SK-N-SH (cell line): ENCODE results near the gene USP31. TPM values are rescaled to one million over a fixed set of nuclear protein-coding genes. Genes with fewer than 3 reads are reported as not detected.
A peak's percentile ranks its signal among the peaks of the same experiment; 100 is the strongest.

Experiments
- CTCF ChIA-PET: fragments of 300-600, 350-600 bp; formaldehyde crosslinking; extraction: SDS; loops from one replicate; lab custom pipeline; 2021; lab: Yijun Ruan, JAX
- POLR2A ChIA-PET: fragments of 350-600 bp; sonication (Branson Sonifier 250); formaldehyde crosslinking; extraction: SDS; loops from one replicate; lab custom pipeline; 2020; ENCODE audit warnings: antibody characterized with exemption, inconsistent platforms; lab: Yijun Ruan, JAX
- DNase-seq: peaks from one replicate; pipeline ENCODE4 v3.0.0; 2012
- H2AFZ ChIP-seq: fragments of 200-600 bp; sonication (generic); 2 replicates; pipeline ENCODE4 v1.8.1; 2016; ENCODE audit warnings: antibody characterized with exemption, mild to moderate bottlenecking, low read depth
- H3F3A ChIP-seq: fragments of 200-600 bp; sonication (generic); replicated peaks from 2 replicates; pipeline ENCODE3; 2016; ENCODE audit warnings: antibody characterized with exemption, mild to moderate bottlenecking; ENCODE audit not compliant: insufficient read depth
- H3K27ac ChIP-seq, 2 experiments: fragments of 200-500 bp in 1 of 2; fragments of 200-600 bp in 1 of 2; sonication (Bioruptor generic) in 1 of 2; sonication (generic), shearing (Covaris generic) in 1 of 2; 2 replicates each; pipeline versions ENCODE4 v1.5.1 to v1.6.1; 2014 to 2016; ENCODE audit warnings: low read depth in 2 of 2, inconsistent platforms in 1 of 2, low read length in 1 of 2, mild to moderate bottlenecking in 1 of 2, mixed read lengths in 1 of 2
- H3K27me3 ChIP-seq: fragments of 200-600 bp; sonication (generic), shearing (Covaris generic); 2 replicates; pipeline ENCODE4 v1.6.1; 2016; ENCODE audit warnings: mixed run types; ENCODE audit not compliant: insufficient read depth
- H3K36me3 ChIP-seq, 2 experiments: fragments of 200-500 bp in 1 of 2; fragments of 200-600 bp in 1 of 2; sonication (Bioruptor generic) in 1 of 2; sonication (generic) in 1 of 2; replicated peaks in 1 of 2; 2 replicates each; pipeline versions ENCODE3 to v1.5.1; 2014 to 2016; ENCODE audit warnings: low read length in 1 of 2, mild to moderate bottlenecking in 1 of 2; ENCODE audit not compliant: insufficient read depth in 2 of 2, control insufficient read depth in 1 of 2
- H3K4me1 ChIP-seq, 2 experiments: fragments of 200-500 bp in 1 of 2; fragments of 200-600 bp in 1 of 2; sonication (Bioruptor generic) in 1 of 2; sonication (generic), shearing (Covaris generic) in 1 of 2; 2 replicates each; pipeline versions ENCODE4 v1.5.1 to v1.6.1; 2014 to 2016; ENCODE audit warnings: low read depth in 1 of 2, low read length in 1 of 2, mixed run types in 1 of 2; ENCODE audit not compliant: insufficient read depth in 2 of 2, control insufficient read depth in 1 of 2
- H3K4me2 ChIP-seq: fragments of 200-600 bp; sonication (generic), shearing (Covaris generic); 2 replicates; pipeline ENCODE4 v1.6.1; 2017; ENCODE audit warnings: mixed run types
- H3K4me3 ChIP-seq, 2 experiments: fragments of 200-500 bp in 1 of 2; fragments of 200-600 bp in 1 of 2; sonication (Bioruptor generic) in 1 of 2; sonication (generic), shearing (Covaris generic) in 1 of 2; 2 replicates each; pipeline versions ENCODE4 v1.5.1 to v1.8.1; 2014 to 2016; ENCODE audit warnings: low read depth in 2 of 2, inconsistent platforms in 1 of 2, low read length in 1 of 2, mild to moderate bottlenecking in 1 of 2, mixed read lengths in 1 of 2, moderate library complexity in 1 of 2
- H3K79me2 ChIP-seq: fragments of 200-600 bp; sonication (generic); 2 replicates; pipeline ENCODE4 v1.8.1; 2017; ENCODE audit warnings: mild to moderate bottlenecking; ENCODE audit not compliant: insufficient read depth
- H3K9ac ChIP-seq: fragments of 200-600 bp; sonication (generic); 2 replicates; pipeline ENCODE4 v1.6.1; 2017; ENCODE audit warnings: mixed run types
- H3K9me2 ChIP-seq: fragments of 200-600 bp; sonication (generic); 2 replicates; pipeline ENCODE4 v1.6.1; 2017; ENCODE audit warnings: mixed run types
- H3K9me3 ChIP-seq: fragments of 200-600 bp; sonication (generic); 2 replicates; pipeline ENCODE4 v1.6.1; 2017; ENCODE audit warnings: mixed run types, mild to moderate bottlenecking, moderate library complexity
- H4K20me1 ChIP-seq: fragments of 200-600 bp; sonication (generic); 2 replicates; pipeline ENCODE4 v1.6.1; 2017; ENCODE audit warnings: mild to moderate bottlenecking, mixed run types; ENCODE audit not compliant: insufficient read depth
- EZH2phosphoT487 ChIP-seq: fragments of 200-600 bp; sonication (generic); IDR thresholded peaks from 2 replicates; pipeline ENCODE4 v1.6.1; 2017; ENCODE audit warnings: low read depth, mixed run types, mild to moderate bottlenecking, antibody characterized with exemption, moderate library complexity, borderline replicate concordance
- GABPA ChIP-seq: IDR thresholded peaks from 2 replicates; pipeline ENCODE4 v1.4.0; 2012; ENCODE audit warnings: low read depth, mild to moderate bottlenecking
- IRF3 ChIP-seq: fragments of 150-350 bp; IDR thresholded peaks from 2 replicates; pipeline ENCODE4 v1.6.1; 2016; ENCODE audit warnings: mild to moderate bottlenecking, low read depth, low read length
- MEF2A ChIP-seq: IDR thresholded peaks from 2 replicates; pipeline ENCODE4 v1.4.0; 2012; ENCODE audit warnings: low read depth, borderline replicate concordance
- NRF1 ChIP-seq: IDR thresholded peaks from 2 replicates; pipeline ENCODE4 v1.6.1; 2012; ENCODE audit warnings: low read depth, mild to moderate bottlenecking, low read length
- POLR2AphosphoS5 ChIP-seq: IDR thresholded peaks from 2 replicates; pipeline ENCODE4 v1.6.1; 2012; ENCODE audit warnings: low read depth, low read length
- TAF1 ChIP-seq: IDR thresholded peaks from 2 replicates; pipeline ENCODE4 v1.6.1; 2012; ENCODE audit warnings: low read depth, mild to moderate bottlenecking, low read length, moderate library complexity, borderline replicate concordance
- TCF12 ChIP-seq: IDR thresholded peaks from 2 replicates; pipeline ENCODE4 v1.4.0; 2012
- USF1 ChIP-seq: IDR thresholded peaks from 2 replicates; pipeline ENCODE4 v1.4.0; 2012; ENCODE audit warnings: low read depth, borderline replicate concordance
- USF2 ChIP-seq: fragments of 150-350 bp; IDR thresholded peaks from 2 replicates; pipeline ENCODE4 v1.6.1; 2017; ENCODE audit warnings: antibody characterized with exemption, low read length, low read depth, borderline replicate concordance
- WGBS: methylation state at CpG from one replicate; pipeline ENCODE4 v1.1.6; 2017; ENCODE audit warnings: low lambda C conversion rate; 5-methylcytosine and 5-hydroxymethylcytosine counted together
- polyA plus RNA-seq, 3 experiments: library from polyadenylated mRNA; depleted of rRNA; stranded (reverse); fragments of >200 nt; gene quantifications; 2 replicates each; pipeline ENCODE4 v1.2.3, GENCODE V29; 2012
- TF ChIP-seq, protein P1 (sequence below): IDR thresholded peaks from 2 replicates; pipeline ENCODE4 v1.4.0; 2012; ENCODE audit warnings: low read depth, borderline replicate concordance

USP31 gene
- polyA plus RNA-seq, 1 of the 3 experiments (the other 2 are of a cell fraction) = 3.2 TPM

DNA sequence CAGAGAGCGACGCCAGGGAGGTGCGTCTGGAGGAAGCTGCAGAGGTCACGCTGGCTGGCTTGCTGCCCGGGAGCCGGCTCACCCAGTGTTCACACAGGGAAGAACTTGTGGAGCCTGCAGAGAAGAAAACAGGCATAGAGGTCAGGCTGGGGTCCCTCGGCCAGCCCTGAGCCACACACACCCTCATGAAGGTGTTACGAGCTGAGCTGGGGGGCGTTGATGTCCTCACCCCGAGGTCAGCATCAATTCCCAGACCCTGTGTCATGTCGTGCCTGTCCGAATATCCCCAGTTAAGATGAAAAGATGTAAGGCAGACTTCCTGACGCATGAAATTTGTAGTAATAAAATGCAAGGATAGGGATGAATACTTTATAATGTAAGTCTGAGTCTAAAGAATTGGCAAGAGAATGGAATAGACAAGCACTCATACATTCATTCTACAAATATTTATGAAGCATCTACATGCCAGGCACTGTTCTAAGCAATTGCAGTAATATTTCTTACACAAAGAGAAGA lies 77.1 kb downstream of the USP31 start (continued):
- TF ChIP-seq IRF3 (no peak), MEF2A (no peak), GABPA (no peak), USF2 (no peak), TCF12 (peak; percentile 78; the same call in 1 of the 2 replicates), POLR2AphosphoS5 (peak; percentile 18; the same call in 1 of the 2 replicates)
- TF ChIP-seq, protein P1, sequence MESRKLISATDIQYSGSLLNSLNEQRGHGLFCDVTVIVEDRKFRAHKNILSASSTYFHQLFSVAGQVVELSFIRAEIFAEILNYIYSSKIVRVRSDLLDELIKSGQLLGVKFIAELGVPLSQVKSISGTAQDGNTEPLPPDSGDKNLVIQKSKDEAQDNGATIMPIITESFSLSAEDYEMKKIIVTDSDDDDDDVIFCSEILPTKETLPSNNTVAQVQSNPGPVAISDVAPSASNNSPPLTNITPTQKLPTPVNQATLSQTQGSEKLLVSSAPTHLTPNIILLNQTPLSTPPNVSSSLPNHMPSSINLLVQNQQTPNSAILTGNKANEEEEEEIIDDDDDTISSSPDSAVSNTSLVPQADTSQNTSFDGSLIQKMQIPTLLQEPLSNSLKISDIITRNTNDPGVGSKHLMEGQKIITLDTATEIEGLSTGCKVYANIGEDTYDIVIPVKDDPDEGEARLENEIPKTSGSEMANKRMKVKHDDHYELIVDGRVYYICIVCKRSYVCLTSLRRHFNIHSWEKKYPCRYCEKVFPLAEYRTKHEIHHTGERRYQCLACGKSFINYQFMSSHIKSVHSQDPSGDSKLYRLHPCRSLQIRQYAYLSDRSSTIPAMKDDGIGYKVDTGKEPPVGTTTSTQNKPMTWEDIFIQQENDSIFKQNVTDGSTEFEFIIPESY = no peak
- TF ChIP-seq, all 33 proteins: peak for 6

DNA sequence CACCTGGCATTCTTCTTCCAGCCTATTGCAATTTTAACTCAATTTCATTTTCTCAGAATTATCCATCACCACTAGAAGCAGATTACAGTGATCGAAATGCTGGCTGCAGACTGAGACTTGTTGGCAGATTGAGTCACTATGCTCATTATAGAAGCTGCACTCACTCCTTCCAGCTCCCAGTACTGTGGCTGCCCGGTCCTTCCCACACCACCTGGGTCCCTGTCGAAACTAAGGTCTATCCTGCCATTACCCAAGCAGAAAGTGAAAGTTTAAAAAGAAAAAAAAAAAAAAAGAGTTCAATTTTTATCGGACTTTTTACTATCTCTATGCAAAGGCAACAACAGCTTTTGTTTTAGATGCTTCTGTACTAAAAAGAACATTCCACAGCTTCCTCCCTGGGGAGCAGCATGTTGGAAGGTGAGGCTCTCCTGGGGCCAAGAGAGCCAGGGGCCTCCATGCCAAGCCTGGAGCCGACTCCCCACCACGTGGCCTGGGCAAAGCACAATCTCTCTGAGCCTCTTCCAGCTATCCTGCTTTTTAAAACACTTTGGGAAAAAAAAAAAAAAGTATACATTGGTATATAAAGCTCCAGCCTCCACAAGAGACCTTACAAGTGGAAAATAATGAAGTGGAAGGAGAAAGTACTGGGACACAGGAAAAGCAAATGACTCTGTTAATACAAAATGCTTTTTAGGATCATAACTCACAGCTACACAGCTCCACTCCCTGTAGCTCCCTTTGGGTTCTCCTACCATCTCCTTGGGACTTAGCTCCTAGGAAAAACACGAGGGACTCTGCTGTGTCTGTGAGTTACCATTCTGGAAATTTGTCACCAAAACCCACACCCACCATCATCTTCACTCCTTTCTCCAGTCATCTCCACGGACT lies 77.8 kb downstream of the USP31 start:
- H3F3A ChIP-seq = peaks cover 43% of the 10 kb centered on the region
- peak overlapping the region in 1 of 2 experiments; percentile 46; a peak in 3 of 4 replicates for H3K4me3 ChIP-seq
- H3K79me2 ChIP-seq = peaks cover 12% of the 10 kb centered on the region; the same call in 1 of the 2 replicates
- H3K9ac ChIP-seq = peak overlapping the region; percentile 54; the same call in 1 of the 2 replicates
- peak overlapping the region; percentile 71 for H3K4me2 ChIP-seq
- H2AFZ ChIP-seq = no peak overlapping the region; the same call in 1 of the 2 replicates
- CTCF ChIA-PET = interaction anchor here (0.8 to 4.4 kb wide), 7 partner anchors 9 to 363 kb away, joined by 3 to 29 read pairs (median 7); no protein-coding TSS in a partner anchor
- 43% methylated on average over 8 of the region's 8 CpGs for WGBS
- peaks cover 21 to 28% of the 10 kb centered on the region in 2 experiments for H3K4me1 ChIP-seq
- no peak for DNase-seq
- POLR2A ChIA-PET = interaction anchor here (0.6 kb wide), 1 partner anchor 196 kb away, joined by 3 read pairs; no protein-coding TSS in a partner anchor
- H3K27ac ChIP-seq = peak overlapping the region; percentile 79 to 91
- no peaks in the 10 kb centered on the region for H3K9me2 ChIP-seq
- TF ChIP-seq USF2 (no peak), EZH2phosphoT487 (no peak), TAF1 (no peak), MEF2A (no peak), NRF1 (no peak), USF1 (0 out of 2 replicates have a peak, but pooled peaks have one; percentile 5)
- no peaks in the 10 kb centered on the region for H3K27me3 ChIP-seq
- peaks cover 37 to 39% of the 10 kb centered on the region in 2 experiments for H3K36me3 ChIP-seq
- H4K20me1 ChIP-seq = no peaks in the 10 kb centered on the region
- no peaks in the 10 kb centered on the region for H3K9me3 ChIP-seq
